CD4-positive, alpha-beta memory T cell (primary cell): Measurements from ENCODE around the gene PLPP3. TPM values are rescaled to one million over a fixed set of nuclear protein-coding genes. Genes with fewer than 3 reads are reported as not detected.

Source experiments
- CTCF ChIA-PET: fragments of 350-600 bp; sonication (Branson Sonifier 250); formaldehyde crosslinking; loops from one replicate; lab custom pipeline; 2021; ENCODE audit warnings: inconsistent platforms; ENCODE audit not compliant: partially characterized antibody; lab: Charles Lee
- POLR2A ChIA-PET: fragments of 350-600 bp; sonication (Branson Sonifier 250); formaldehyde crosslinking; loops from one replicate; lab custom pipeline; 2021; ENCODE audit not compliant: partially characterized antibody; lab: Charles Lee
- DNase-seq, 5 donors: peaks; one replicate each; pipeline versions ENCODE4 v3.0.0 to v3.0.0-alpha.2; 2020 to 2022; ENCODE audit warnings: mixed read lengths in 1 of 5
- H3K27ac ChIP-seq: one replicate; pipeline ENCODE4 v1.7.0; 2013; ENCODE audit warnings: low read depth, low read length
- H3K27me3 ChIP-seq: 2 replicates; pipeline ENCODE4 v1.7.0; 2013; ENCODE audit warnings: mild to moderate bottlenecking, low read length, moderate library complexity; ENCODE audit not compliant: insufficient read depth
- H3K36me3 ChIP-seq: 2 replicates; pipeline ENCODE4 v1.7.0; 2013; ENCODE audit warnings: mild to moderate bottlenecking, low read length, moderate library complexity; ENCODE audit not compliant: insufficient read depth
- H3K4me1 ChIP-seq: 2 replicates; pipeline ENCODE4 v1.7.0; 2013; ENCODE audit warnings: mild to moderate bottlenecking, low read length, moderate library complexity; ENCODE audit not compliant: insufficient read depth
- H3K4me3 ChIP-seq, 2 donors: one replicate each; pipeline ENCODE4 v1.7.0; 2013; ENCODE audit warnings: low read length in 2 of 2, mild to moderate bottlenecking in 1 of 2
- H3K9me3 ChIP-seq, 2 donors: one replicate each; pipeline ENCODE4 v1.7.0; 2013; ENCODE audit warnings: low read length in 2 of 2, control low read depth in 1 of 2; ENCODE audit not compliant: control insufficient read depth in 1 of 2
- H3K27ac Mint-ChIP-seq, 7 donors: one replicate each; pipeline ENCODE4 v1.8.0; 2020 to 2021; ENCODE audit warnings: mixed read lengths in 7 of 7, mild to moderate bottlenecking in 6 of 7, inconsistent platforms in 3 of 7, moderate library complexity in 3 of 7
- H3K27me3 Mint-ChIP-seq, 2 donors: one replicate each; pipeline ENCODE4 v1.8.0; 2020 to 2021; ENCODE audit warnings: mixed read lengths in 2 of 2
- H3K36me3 Mint-ChIP-seq, 2 donors: one replicate each; pipeline ENCODE4 v1.8.0; 2020 to 2021; ENCODE audit warnings: mixed read lengths in 2 of 2, inconsistent platforms in 1 of 2, mild to moderate bottlenecking in 1 of 2
- H3K4me1 Mint-ChIP-seq, 4 donors: one replicate each; pipeline ENCODE4 v1.8.0; 2020 to 2021; ENCODE audit warnings: mixed read lengths in 4 of 4, mild to moderate bottlenecking in 1 of 4
- H3K4me3 Mint-ChIP-seq, 8 donors: one replicate each; pipeline ENCODE4 v1.8.0; 2020 to 2021; ENCODE audit warnings: mixed read lengths in 8 of 8, mild to moderate bottlenecking in 7 of 8, moderate library complexity in 6 of 8, inconsistent platforms in 3 of 8
- H3K9me3 Mint-ChIP-seq, 8 donors: one replicate each; pipeline ENCODE4 v1.8.0; 2020 to 2021; ENCODE audit warnings: mixed read lengths in 8 of 8, mild to moderate bottlenecking in 5 of 8, inconsistent platforms in 3 of 8, moderate library complexity in 1 of 8
- intact Hi-C: fragments of 100-400 bp; cut with micrococcal nuclease; formaldehyde crosslinking; loops from one replicate; pipeline ENCODE4 v1.15.1; 2023
- polyA plus RNA-seq, 2 donors: library from polyadenylated mRNA; unstranded; fragments of 300-500 nt; fragmentation: Illumina TruSeq; gene quantifications; one replicate each; pipeline ENCODE4 v1.2.3, GENCODE V29; 2021
- total RNA-seq, 2 experiments: library from RNA; stranded (reverse); gene quantifications; one replicate each; pipeline ENCODE4 v1.2.3, GENCODE V29; 2021

The PLPP3 gene
- total and polyA plus RNA-seq, 4 experiments from 2014 or later = 0.61 to 0.94 TPM; not detected in 2

GRCh38 chr1:56566994-56567393 lies 12.4 kb downstream of the PLPP3 start:
- Mint-ChIP-seq H3K36me3 (no peaks in the 10 kb centered on the region), H3K4me1 (no peaks in the 10 kb centered on the region), H3K9me3 (peaks cover 0 to 2% (median 0%) of the 10 kb centered on the region in 8 donors), H3K4me3 (no peak overlapping the region), H3K27me3 (peaks cover 1 to 4% of the 10 kb centered on the region in 2 donors), H3K27ac (no peak overlapping the region)
- POLR2A ChIA-PET = no interaction called here
- intact Hi-C loops = no loop called here
- no peak overlapping the region for H3K4me3 ChIP-seq
- no peaks in the 10 kb centered on the region for H3K4me1 ChIP-seq
- H3K27me3 ChIP-seq = no peaks in the 10 kb centered on the region
- CTCF ChIA-PET = no interaction called here
- no peak for DNase-seq
- no peaks in the 10 kb centered on the region for H3K9me3 ChIP-seq
- no peak overlapping the region for H3K27ac ChIP-seq
- H3K36me3 ChIP-seq = no peaks in the 10 kb centered on the region

DNA sequence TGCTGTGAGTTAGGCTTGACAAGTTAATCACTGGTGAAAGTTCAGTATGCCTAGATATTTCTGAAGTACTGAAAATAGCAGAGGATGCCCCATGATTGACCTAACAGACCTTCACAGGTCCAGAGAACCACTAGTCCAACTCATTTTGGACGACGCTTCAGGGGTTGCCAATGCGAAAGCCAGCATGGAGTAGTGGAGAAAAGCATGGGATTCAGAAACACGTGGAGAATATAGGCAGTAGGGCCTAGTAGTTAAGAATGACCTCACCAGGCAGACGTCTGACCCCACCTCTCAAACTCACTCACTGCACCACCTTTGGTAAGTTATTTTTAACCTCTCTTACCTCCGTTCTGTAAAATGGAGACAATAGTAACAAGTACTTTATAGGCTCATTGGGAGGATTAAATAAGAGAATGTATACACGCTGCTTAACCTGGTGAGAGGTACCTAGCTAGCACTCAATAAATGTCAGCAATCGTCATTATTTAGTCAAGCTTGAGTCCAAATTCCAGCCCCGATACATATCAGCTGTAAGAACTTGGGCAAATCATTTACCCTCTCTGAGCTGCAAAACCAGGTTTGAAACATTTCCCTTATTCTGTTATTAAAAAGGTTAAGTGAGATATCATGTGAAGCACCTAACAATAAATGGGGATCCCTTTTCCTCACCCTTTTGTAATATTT lies 13.2 kb downstream of the PLPP3 start:
- Mint-ChIP-seq H3K27me3 (peaks cover 0 to 4% of the 10 kb centered on the region in 2 donors), H3K36me3 (no peaks in the 10 kb centered on the region), H3K27ac (no peak overlapping the region), H3K4me3 (no peak overlapping the region), H3K4me1 (no peaks in the 10 kb centered on the region), H3K9me3 (peaks cover 0 to 2% (median 0%) of the 10 kb centered on the region in 8 donors)
- no peak for DNase-seq
- Histone ChIP-seq H3K36me3 (no peaks in the 10 kb centered on the region), H3K27me3 (no peaks in the 10 kb centered on the region), H3K4me1 (no peaks in the 10 kb centered on the region), H3K4me3 (no peak overlapping the region), H3K27ac (no peak overlapping the region), H3K9me3 (no peaks in the 10 kb centered on the region)
- POLR2A ChIA-PET = no interaction called here
- intact Hi-C loops = no loop called here
- CTCF ChIA-PET = no interaction called here

DNA sequence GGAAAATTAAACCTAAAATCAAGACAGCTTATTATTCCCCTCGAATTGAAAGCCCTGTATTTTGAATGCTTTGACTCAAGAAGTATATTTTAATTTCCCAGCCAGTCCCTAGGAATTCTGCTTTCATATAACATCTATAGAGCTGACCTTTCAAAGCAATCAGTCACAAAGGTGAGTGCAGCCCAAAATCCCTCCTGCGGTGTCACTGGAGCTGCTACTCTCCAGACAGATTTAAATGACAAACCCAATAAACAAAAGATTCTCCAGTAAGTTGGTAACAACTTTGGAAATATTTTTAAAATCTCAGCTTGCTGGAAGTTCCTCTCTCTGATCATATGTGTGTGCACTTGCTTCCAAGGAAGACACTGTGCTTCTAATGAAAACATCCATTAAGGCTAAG lies 14.7 kb downstream of the PLPP3 start:
- Histone ChIP-seq H3K36me3 (no peaks in the 10 kb centered on the region), H3K9me3 (no peaks in the 10 kb centered on the region), H3K4me1 (no peaks in the 10 kb centered on the region), H3K27ac (no peak overlapping the region), H3K27me3 (no peaks in the 10 kb centered on the region), H3K4me3 (no peak overlapping the region)
- no peaks in the 10 kb centered on the region for H3K36me3 Mint-ChIP-seq
- no peak overlapping the region for H3K4me3 Mint-ChIP-seq
- ChIA-PET POLR2A (no interaction called here), CTCF (no interaction called here)
- peaks cover 0 to 4% of the 10 kb centered on the region in 2 donors for H3K27me3 Mint-ChIP-seq
- peaks cover 0 to 2% (median 0%) of the 10 kb centered on the region in 8 donors for H3K9me3 Mint-ChIP-seq
- no peaks in the 10 kb centered on the region for H3K4me1 Mint-ChIP-seq
- intact Hi-C loops = no loop called here
- no peak overlapping the region for H3K27ac Mint-ChIP-seq
- DNase-seq = no peak

DNA sequence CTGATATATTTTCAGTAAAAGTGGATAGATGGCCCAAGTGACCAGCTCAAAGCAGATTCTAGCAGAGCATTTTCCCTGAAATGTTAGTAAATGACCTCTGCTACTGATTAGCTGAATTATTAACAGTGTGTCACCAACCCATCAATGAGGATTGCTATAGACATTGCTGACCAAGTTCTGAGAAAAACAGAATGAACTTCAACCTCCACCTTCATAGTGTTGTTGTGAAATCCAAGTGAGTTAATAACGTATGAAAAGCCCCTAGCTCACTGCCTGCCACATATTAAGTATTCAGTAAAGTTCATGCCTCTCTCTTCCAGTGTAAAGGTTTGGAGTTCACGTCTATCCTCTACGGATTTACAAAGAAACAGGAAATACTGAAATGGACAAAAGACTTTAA lies 15.8 kb downstream of the PLPP3 start:
- no peaks in the 10 kb centered on the region for H3K36me3 Mint-ChIP-seq
- no peak overlapping the region for H3K4me3 ChIP-seq
- no peaks in the 10 kb centered on the region for H3K9me3 ChIP-seq
- intact Hi-C loops = no loop called here
- no peak for DNase-seq
- H3K27me3 Mint-ChIP-seq = peaks cover 0 to 4% of the 10 kb centered on the region in 2 donors
- no peaks in the 10 kb centered on the region for H3K4me1 Mint-ChIP-seq
- H3K4me1 ChIP-seq = no peaks in the 10 kb centered on the region
- ChIA-PET CTCF (no interaction called here), POLR2A (no interaction called here)
- H3K4me3 Mint-ChIP-seq = no peak overlapping the region
- no peaks in the 10 kb centered on the region for H3K36me3 ChIP-seq
- H3K9me3 Mint-ChIP-seq = peaks cover 0 to 3% (median under 1%) of the 10 kb centered on the region in 8 donors
- no peaks in the 10 kb centered on the region for H3K27me3 ChIP-seq
- no peak overlapping the region for H3K27ac ChIP-seq
- no peak overlapping the region for H3K27ac Mint-ChIP-seq

DNA sequence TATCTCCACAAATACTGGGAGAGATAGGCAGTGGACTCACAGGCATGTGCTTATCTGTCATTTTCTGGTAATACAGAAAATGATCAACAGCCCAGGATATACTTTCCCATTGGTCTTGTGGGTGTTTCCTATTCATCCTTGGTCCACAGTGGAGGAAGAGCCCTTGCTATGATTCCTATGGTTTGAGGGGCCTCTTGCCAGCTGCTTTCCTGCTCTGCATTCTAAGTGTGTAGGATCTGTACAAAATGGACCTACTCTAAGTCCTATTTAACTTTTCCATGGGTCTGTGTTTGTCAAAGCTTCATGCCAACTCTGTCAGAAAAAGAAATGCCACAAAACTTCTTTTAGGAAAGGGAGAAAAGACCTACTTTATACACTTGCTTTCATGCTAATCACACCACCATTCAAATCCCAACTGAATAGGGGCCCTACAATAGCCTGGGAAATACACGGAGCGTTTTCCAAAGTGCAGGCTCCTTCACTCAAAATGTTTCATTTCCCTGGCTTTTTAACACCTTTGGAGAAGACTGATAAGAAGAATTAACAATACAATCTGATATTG lies 16.4 kb downstream of the PLPP3 start:
- Mint-ChIP-seq H3K27me3 (peaks cover 0 to 4% of the 10 kb centered on the region in 2 donors), H3K9me3 (peaks cover 0 to 3% (median under 1%) of the 10 kb centered on the region in 8 donors), H3K27ac (no peak overlapping the region), H3K4me1 (no peaks in the 10 kb centered on the region), H3K4me3 (no peak overlapping the region), H3K36me3 (no peaks in the 10 kb centered on the region)
- ChIA-PET CTCF (no interaction called here), POLR2A (no interaction called here)
- Histone ChIP-seq H3K9me3 (no peaks in the 10 kb centered on the region), H3K4me1 (no peaks in the 10 kb centered on the region), H3K36me3 (no peaks in the 10 kb centered on the region), H3K4me3 (no peak overlapping the region), H3K27me3 (no peaks in the 10 kb centered on the region), H3K27ac (no peak overlapping the region)
- no peak for DNase-seq
- intact Hi-C loops = no loop called here

- no peaks in the 10 kb centered on the region for H3K36me3 Mint-ChIP-seq
- H3K27ac Mint-ChIP-seq = no peak overlapping the region
- Histone ChIP-seq H3K27ac (no peak overlapping the region), H3K9me3 (no peaks in the 10 kb centered on the region), H3K4me3 (no peak overlapping the region), H3K36me3 (no peaks in the 10 kb centered on the region), H3K4me1 (no peaks in the 10 kb centered on the region), H3K27me3 (no peaks in the 10 kb centered on the region)
- POLR2A ChIA-PET = no interaction called here
- no peaks in the 10 kb centered on the region for H3K4me1 Mint-ChIP-seq
- H3K9me3 Mint-ChIP-seq = peaks cover 0 to 3% (median 0%) of the 10 kb centered on the region in 8 donors
- DNase-seq = no peak
- CTCF ChIA-PET = no interaction called here
- intact Hi-C loops = no loop called here
- H3K4me3 Mint-ChIP-seq = no peak overlapping the region
- H3K27me3 Mint-ChIP-seq = peaks cover 0 to 4% of the 10 kb centered on the region in 2 donors
Measured at GRCh38 chr1:56561227-56562019, 17.9 kb downstream of the PLPP3 start.

DNA sequence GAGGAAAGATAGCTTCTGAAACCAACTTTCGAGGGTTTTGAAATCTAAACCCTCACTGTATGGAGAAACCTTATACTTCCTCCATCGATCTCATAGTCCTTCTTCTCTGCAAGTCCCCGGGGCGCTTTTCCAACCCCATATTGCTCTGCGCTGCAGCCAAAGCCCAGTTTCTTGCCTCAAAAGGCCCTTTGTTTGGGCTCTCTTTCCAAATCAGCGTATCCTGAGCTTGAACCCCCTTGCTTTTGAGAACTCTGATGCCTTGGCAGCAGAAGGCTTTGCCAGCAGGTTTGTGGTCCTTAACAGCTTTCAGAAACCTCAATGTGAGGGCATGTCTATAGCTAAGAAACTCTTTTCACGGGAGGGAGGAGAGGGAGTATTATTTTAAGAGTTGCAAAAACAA lies 21.6 kb downstream of the PLPP3 start:
- H3K4me1 ChIP-seq = no peaks in the 10 kb centered on the region
- DNase-seq = no peak
- Mint-ChIP-seq H3K9me3 (peaks cover 0 to 3% (median under 1%) of the 10 kb centered on the region in 8 donors), H3K4me1 (no peaks in the 10 kb centered on the region), H3K36me3 (no peaks in the 10 kb centered on the region), H3K27ac (no peak overlapping the region), H3K4me3 (no peak overlapping the region), H3K27me3 (peaks cover 0 to 2% of the 10 kb centered on the region in 2 donors)
- H3K4me3 ChIP-seq = no peak overlapping the region
- H3K9me3 ChIP-seq = no peaks in the 10 kb centered on the region
- no peaks in the 10 kb centered on the region for H3K36me3 ChIP-seq
- POLR2A ChIA-PET = interaction anchor here (0.6 kb wide), 1 partner anchor 23 kb away, joined by 3 read pairs; no protein-coding TSS in a partner anchor
- H3K27me3 ChIP-seq = no peaks in the 10 kb centered on the region
- CTCF ChIA-PET = no interaction called here
- H3K27ac ChIP-seq = no peak overlapping the region
- intact Hi-C loops = no loop called here
